GM12878 (cell line): ENCODE measurements around the gene YAP1.

Experiments used
- CEBPZ ChIP-seq: fragments of 150-350 bp; IDR thresholded peaks from 2 replicates; pipeline ENCODE4 v1.6.1; 2016; ENCODE audit warnings: low read depth, low read length
- CTCF ChIP-seq, 3 experiments: IDR thresholded peaks in 2 of 3; conservative IDR thresholded peaks in 1 of 3; 2 replicates each; pipeline ENCODE4 v1.5.1; 2011; ENCODE audit warnings: low read depth in 3 of 3, low read length in 3 of 3, mild to moderate bottlenecking in 3 of 3, control low read depth in 2 of 3, moderate library complexity in 2 of 3, inconsistent platforms in 1 of 3, mixed read lengths in 1 of 3; ENCODE audit not compliant: control insufficient read depth in 2 of 3, insufficient read depth in 1 of 3; ENCODE audit errors: extremely low read depth in 1 of 3
- EGR1 ChIP-seq, 2 experiments: IDR thresholded peaks; 1 replicate in 1 of 2; 2 replicates in 1 of 2; pipeline ENCODE4 v1.6.1; 2011 to 2012; ENCODE audit warnings: low read depth in 2 of 2, low read length in 2 of 2, borderline replicate concordance in 1 of 2, mild to moderate bottlenecking in 1 of 2, moderate library complexity in 1 of 2
- ETV6 ChIP-seq, 2 experiments: fragments of 450-650 bp in 1 of 2; IDR thresholded peaks in 1 of 2; conservative IDR thresholded peaks in 1 of 2; 2 replicates each; pipeline ENCODE4 v1.6.1; 2014; ENCODE audit warnings: antibody characterized with exemption in 1 of 2, borderline replicate concordance in 1 of 2, low read depth in 1 of 2, mild to moderate bottlenecking in 1 of 2, moderate library complexity in 1 of 2
- NFYA ChIP-seq: IDR thresholded peaks from 2 replicates; pipeline ENCODE4 v1.6.1; 2011; ENCODE audit warnings: low read depth, mild to moderate bottlenecking, low read length, improper control_type of control experiment, borderline replicate concordance
- POLR2A ChIP-seq: IDR thresholded peaks from 2 replicates; pipeline ENCODE4 v1.6.1; 2011; ENCODE audit warnings: low read depth, mild to moderate bottlenecking, low read length
- RAD21 ChIP-seq: IDR thresholded peaks from 2 replicates; pipeline ENCODE4 v1.6.1; 2011; ENCODE audit warnings: mild to moderate bottlenecking, low read depth, low read length, moderate library complexity; ENCODE audit not compliant: insufficient read depth
- REST ChIP-seq: IDR thresholded peaks from 2 replicates; pipeline ENCODE4 v1.6.1; 2012; ENCODE audit warnings: mild to moderate bottlenecking, low read depth, low read length
- SIN3A ChIP-seq: IDR thresholded peaks from 2 replicates; pipeline ENCODE4 v1.6.1; 2012; ENCODE audit warnings: low read depth, low read length, improper control_type of control experiment
- SMAD1 ChIP-seq: fragments of 450-650 bp; IDR thresholded peaks from 2 replicates; pipeline ENCODE4 v1.6.1; 2018; ENCODE audit warnings: mild to moderate bottlenecking, low read depth; ENCODE audit not compliant: partially characterized antibody
- SMC3 ChIP-seq: IDR thresholded peaks from 2 replicates; pipeline ENCODE4 v1.6.1; 2011; ENCODE audit warnings: low read length, improper control_type of control experiment, borderline replicate concordance
- TF ChIP-seq, protein P1 (sequence below): IDR thresholded peaks from 2 replicates; pipeline ENCODE4 v1.6.1; 2011; ENCODE audit warnings: low read depth, mild to moderate bottlenecking, low read length, moderate library complexity, borderline replicate concordance; ENCODE audit errors: extremely low read depth
- TF ChIP-seq, protein P2 (sequence below): IDR thresholded peaks from 2 replicates; pipeline ENCODE4 v1.6.1; 2012; ENCODE audit warnings: low read depth, low read length, improper control_type of control experiment
- TF ChIP-seq, protein P3 (sequence below): fragments of 450-650 bp; IDR thresholded peaks from 2 replicates; pipeline ENCODE4 v1.6.1; 2017; ENCODE audit warnings: mild to moderate bottlenecking, moderate library complexity

GRCh38 chr11:102139081-102139498 lies 28.8 kb downstream of the YAP1 start:
- TF ChIP-seq SIN3A (no peak), CTCF (IDR thresholded peaks at IDR 0.05 in 2 of 3, conservative IDR thresholded peaks at IDR 0.05 in 1 of 3; ENCODE audit: control insufficient read depth in 2 of 3, extremely low read depth in 1 of 3, insufficient read depth in 1 of 3, low read depth in 3 of 3, low read length in 3 of 3) (no peak), SMC3 (no peak), NFYA (no peak), REST (no peak), ETV6 (conservative IDR thresholded peaks at IDR 0.05 in 1 of 2, IDR thresholded peaks at IDR 0.05 in 1 of 2; ENCODE audit: borderline replicate concordance in 1 of 2, low read depth in 1 of 2) (no peak), SMAD1 (no peak), CEBPZ (no peak), POLR2A (no peak), EGR1 (IDR thresholded peaks at IDR 0.05; ENCODE audit: borderline replicate concordance in 1 of 2, low read depth in 2 of 2, low read length in 2 of 2) (no peak), RAD21 (no peak)
- TF ChIP-seq, protein P1, sequence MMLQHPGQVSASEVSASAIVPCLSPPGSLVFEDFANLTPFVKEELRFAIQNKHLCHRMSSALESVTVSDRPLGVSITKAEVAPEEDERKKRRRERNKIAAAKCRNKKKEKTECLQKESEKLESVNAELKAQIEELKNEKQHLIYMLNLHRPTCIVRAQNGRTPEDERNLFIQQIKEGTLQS = no peak
- TF ChIP-seq, protein P2, sequence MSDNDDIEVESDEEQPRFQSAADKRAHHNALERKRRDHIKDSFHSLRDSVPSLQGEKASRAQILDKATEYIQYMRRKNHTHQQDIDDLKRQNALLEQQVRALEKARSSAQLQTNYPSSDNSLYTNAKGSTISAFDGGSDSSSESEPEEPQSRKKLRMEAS = no peak
- TF ChIP-seq, protein P3, sequence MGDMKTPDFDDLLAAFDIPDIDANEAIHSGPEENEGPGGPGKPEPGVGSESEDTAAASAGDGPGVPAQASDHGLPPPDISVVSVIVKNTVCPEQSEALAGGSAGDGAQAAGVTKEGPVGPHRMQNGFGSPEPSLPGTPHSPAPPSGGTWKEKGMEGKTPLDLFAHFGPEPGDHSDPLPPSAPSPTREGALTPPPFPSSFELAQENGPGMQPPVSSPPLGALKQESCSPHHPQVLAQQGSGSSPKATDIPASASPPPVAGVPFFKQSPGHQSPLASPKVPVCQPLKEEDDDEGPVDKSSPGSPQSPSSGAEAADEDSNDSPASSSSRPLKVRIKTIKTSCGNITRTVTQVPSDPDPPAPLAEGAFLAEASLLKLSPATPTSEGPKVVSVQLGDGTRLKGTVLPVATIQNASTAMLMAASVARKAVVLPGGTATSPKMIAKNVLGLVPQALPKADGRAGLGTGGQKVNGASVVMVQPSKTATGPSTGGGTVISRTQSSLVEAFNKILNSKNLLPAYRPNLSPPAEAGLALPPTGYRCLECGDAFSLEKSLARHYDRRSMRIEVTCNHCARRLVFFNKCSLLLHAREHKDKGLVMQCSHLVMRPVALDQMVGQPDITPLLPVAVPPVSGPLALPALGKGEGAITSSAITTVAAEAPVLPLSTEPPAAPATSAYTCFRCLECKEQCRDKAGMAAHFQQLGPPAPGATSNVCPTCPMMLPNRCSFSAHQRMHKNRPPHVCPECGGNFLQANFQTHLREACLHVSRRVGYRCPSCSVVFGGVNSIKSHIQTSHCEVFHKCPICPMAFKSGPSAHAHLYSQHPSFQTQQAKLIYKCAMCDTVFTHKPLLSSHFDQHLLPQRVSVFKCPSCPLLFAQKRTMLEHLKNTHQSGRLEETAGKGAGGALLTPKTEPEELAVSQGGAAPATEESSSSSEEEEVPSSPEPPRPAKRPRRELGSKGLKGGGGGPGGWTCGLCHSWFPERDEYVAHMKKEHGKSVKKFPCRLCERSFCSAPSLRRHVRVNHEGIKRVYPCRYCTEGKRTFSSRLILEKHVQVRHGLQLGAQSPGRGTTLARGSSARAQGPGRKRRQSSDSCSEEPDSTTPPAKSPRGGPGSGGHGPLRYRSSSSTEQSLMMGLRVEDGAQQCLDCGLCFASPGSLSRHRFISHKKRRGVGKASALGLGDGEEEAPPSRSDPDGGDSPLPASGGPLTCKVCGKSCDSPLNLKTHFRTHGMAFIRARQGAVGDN = no peak
